Germinal center (tissue), 1 donor: Measurements from ENCODE around the gene DAO.
"Not testable (repeated sequence)": the region's sequence is repeated elsewhere in the genome, so short reads cannot be mapped to it uniquely, and the experiment has no call there.

Experiments used
- DNase-seq: peaks from one replicate; pipeline ENCODE4 v3.0.0; 2012; ENCODE audit warnings: mixed read lengths, low spot score

The DAO gene

DNA sequence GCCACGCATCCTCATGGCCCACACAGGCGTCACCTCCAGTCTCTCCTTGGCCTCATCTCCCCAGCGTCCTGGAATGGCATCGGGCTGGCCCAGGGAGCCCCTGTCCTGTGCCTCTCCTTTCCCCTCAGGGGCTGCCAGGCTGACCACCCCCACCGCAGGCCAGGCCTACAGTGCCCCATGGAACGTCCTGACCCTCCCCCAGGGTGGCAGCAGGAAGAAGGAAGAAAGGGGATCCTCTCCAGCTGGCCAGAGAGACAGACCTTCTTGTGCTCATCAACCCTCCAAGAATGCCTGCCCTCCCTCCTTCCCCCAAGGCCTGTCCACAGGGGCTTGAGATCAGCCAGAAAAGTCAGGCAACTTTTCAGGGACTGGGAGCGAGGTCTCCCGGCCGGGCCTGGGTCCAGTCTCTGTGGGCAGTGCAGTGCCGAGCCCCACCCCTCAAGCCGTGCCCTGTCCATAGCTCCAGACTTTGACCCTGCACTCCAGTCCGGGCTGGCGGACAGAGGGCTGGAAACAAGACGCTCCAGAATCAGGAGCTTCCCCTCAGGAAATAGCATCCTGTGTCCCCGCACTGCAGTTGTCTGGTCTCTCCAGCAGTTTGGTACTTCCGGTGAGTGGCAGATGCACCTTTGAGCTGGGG, at the start of gene DAO:
Gene DAO, plus strand, starts transcription at position 478 of the 640 bp plus-strand sequence. CDS start 4,915 bp downstream, outside the sequence.
- DNase-seq: no peak

DNA sequence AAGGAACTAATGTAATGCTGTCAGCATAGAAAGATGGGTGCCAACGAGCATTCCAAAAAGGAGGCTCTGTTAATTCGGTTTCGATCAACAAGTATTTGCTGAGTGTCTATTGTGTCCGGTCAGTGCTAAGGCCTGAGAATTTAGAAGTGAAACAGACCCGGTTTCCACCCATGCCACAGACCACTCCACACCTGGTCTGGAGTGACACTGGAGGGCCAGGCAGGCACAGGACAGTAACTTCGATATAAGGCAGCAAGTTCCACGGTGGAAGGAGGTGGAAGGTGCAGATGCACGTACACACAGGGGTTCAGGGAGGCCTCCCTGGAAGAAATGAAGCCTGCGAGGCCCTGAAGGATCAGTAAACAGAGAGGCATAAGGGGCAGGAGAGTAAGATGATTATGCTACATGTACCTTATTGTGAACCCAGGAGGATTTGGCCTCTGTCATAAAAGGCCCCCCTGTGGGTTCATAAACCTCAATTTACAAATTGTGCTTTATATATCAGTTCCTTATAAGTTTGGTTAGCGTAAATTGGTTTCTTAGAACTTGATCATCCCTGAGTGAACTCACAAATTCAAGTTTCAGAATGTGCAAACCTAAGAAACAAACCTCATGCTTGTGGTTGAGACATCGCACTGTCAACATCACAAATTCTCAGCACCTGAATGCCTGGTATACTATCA, 48.4 kb upstream of the DAO start:
- DNase-seq: no peak

DNA sequence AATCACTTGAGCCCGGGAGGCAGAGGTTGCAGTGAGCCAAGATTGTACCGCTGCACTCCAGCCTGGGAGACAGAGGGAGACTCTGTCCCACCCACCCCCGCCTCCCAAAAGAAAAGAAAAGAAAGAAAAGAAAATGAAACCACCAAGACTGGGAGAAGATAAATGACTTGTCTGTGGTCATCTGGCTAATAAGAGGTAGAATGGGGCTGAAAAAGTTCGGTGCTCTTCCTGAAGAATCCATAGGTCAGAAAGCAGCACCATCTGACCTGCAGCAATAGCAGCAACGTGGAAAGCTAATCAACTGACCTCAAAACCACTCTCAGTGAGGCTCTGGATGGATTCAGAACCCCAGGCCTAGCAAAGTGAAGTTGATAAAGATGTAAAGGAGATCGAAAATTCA, 47.7 kb upstream of the DAO start:
- no peak for DNase-seq

DNA sequence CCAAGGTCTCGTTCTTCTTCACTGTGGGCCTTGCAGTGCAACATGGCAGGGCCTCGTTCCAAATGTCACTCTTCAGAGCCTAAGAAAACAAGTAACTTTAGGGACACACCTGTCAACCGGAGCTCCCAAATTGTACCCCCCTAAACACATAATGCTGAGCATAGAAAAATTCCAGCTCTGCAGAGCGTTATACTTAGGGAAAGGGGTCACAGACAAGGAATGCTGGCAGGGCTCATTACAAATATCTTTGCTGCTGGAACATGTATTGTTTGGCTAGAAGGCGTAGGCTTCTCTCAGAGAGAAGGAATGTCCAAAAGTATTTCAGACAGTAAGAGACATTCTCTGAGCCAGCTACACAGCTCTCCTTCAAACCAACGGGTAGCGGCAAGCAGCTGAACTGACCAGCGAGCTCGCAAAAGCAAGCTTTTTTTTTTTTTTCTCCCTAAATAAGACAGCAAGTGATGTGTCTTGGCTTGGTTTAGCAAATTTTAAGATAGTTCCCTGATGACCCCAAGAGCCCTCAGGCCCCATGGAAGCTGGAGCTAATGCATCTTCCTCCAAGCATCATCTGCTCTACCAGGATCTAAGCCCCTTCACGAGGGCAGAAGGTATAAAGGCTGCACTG, 47.0 kb upstream of the DAO start:
- no peak for DNase-seq

DNA sequence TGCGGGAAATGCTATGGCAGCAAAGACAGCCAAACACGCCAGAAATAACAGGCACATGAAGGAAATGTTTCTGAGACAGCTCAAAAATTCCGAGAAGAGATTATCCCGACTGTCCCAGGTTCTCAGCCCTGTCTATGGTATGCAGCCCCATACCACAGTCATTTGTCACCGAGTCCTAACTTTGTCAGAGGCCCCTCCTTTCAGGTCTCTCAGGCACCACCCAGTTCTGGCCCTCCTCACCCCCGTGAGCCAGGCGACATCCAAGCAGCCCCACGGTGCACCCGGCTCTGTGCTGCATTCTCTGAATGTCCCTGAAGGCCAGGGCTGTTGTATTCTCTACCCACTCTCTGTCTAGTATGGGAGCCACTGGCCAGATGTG, 46.5 kb upstream of the DAO start:
- DNase-seq: no peak

DNA sequence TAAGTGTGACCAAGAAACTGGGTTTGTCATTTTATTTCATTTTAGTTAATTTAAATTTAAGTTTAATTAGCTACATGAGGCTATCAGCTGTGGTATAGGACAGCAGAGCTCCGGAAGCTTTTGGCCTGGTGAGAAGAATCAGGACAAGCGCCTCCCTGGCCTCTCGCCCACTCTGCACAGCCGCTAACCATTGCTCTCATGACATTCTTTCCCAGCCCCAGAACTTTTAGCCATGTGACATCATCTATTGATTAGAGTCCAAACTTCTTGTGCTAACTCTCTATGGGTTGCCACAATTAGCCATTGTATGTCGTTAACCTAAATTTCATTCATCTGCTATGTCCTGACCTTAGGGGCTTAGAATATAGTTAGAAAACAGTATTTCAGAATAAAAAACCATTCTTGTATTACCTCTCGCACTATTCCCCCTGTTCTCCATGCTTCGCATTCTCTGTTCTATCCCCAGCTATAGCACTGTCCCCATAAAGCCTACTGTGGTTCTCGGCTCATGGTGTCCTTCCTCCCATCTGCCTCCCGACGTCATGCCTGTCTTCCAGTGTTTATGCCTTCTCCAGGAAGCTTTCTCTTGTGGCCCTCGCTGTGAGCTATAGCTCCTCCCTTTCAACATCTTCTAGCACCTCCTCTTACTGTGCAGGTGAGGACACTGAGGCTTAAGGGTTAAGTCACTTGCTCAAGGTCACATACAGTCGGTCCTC, 46.0 kb upstream of the DAO start:
- no peak for DNase-seq

DNA sequence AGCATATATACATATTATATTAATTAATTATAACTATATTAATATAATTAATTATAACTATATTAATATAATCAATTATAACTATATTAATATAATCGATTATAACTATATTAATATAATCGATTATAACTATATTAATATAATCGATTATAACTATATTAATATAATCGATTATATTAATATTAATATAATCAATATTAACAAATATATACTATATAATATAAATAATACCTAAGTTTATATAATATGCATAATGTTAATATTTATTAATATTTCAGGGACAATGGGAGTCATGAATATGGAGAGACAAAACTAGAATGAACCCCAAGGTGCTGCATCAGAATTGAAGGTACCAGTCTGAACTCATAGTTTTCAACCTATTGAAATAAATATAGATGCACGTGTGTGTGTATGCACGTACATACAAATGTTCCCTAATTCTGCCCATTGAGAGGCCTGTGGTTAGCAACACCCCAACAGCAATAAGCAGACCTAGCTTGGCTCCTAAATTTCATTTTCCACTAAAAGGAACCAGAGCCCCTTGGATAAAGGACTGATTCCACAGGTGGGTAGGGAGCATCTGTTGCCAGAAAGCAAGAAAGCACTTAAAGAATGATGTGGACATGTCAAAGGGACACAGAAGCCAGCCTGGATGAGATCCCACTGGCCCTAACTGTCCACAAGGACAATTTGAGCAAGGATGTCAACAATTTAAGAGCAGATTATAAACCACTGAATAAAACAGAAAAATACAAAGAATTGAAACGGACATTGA, 43.8 kb upstream of the DAO start:
- no peak for DNase-seq

DNA sequence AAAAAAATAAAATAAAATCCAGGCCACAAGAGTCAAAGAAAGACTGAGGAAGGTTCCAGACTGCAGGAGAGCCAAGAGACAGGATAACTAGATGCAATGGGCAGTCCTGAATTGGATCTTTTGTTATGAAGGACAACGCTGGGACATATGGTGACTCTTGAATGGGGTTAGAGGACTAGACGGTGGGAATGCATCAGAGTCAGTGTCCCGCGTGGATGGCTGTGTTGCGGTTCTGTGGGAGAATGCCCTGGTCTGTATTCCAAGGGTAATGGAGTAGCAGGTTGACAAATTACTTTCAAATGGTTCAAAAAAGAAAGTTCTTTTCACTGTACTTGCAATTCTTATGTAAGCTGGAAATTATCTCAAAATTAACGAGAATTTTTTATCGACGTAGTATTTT, 42.7 kb upstream of the DAO start:
- no peak for DNase-seq

DNA sequence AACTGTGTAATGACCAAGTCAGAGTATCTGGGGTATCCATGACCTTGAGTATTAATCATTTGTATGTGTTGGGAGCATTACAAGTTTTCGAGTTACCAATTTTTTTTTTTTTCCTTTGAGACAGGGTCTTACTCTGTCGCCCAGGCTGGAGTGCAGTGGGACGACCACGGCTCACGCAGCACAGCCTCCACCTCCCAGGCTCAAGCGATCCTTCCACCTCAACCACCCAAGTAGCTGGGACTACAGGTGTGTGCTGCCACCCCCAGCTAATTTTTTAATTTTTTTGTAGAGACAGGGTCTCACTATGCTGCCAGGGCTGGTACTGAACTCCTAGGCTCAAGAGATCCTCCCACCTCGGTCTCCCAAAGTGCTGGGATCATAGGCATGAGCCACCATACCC, 42.2 kb upstream of the DAO start:
- no peak for DNase-seq

DNA sequence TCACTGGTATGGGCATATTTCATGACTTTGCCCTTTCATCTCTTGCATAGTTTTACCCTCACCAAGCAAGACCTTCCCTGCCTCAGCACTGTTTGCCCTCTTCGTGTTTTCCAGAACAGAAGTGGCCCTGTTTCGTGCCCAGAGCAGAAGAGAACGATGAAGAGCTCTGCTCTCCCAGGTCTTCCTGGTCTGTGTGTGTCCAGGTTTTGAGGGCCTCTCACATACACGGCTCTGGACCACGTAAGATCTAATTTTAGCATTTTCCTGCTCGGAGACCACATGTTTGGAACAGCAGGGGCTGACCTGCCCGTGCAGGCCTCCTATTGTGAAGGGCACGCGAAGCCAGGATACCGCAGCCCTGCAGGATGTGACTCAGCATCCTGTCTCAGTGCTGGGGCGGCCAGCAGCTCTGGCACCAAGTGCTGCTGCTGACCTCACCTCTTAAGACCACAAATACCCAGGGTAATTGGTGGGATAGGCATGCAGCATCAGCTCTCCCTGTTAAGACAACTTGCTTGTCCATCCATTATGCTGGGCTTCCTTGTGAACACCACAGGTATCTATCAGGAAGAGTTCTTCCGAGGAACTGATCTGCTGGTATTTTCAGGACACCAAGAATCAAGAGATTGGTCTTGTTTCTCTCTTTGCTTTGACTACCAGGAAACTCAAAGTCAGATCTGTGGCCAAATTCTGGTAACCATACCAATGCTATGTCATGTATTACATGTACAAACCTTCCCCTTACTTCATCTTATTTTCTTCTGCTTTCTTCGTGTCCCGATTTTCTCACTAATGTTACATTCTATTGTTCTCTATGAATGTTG, 41.5 kb upstream of the DAO start:
- DNase-seq: no peak

DNA sequence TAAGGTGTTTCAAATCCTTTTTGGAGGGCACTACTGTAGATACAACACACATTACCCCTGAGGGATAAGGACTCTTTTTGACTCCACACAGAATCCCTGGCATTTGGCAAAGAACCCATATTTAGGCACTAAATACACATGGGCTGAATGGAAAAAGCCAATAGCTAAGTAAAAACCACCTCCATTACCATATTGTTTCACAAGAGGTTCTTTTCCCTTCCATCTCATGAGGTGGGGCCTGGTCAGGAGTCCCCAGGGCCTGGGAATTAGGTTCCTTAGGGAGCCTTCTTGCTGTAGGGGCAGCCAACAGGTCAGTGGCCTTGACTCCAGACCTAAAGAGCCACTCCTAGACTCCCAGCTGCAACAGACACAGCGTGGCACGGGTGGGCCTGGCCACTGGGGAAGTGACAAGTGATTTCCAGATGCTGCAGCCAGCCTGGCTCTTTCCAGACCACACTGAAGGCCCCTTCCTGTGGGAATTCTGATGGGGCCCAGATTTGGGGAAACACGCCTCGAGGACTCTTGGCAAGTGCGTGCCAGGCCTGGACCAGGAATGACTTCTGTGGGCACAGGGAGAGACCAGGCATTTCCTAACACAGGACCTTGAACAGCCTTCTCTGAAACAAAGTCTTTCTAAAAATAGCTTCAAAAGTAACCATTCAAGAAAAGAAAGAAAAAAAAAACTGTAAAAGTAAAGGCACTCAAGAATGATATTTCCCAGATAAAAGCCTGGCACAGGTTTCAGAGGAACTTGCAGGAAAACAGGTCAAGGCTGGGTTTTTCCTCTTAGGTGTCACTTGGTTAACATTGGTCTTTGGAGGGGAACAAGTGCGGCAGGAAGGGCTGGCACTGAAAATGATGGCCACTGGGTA, 40.6 kb upstream of the DAO start:
- no peak for DNase-seq

DNA sequence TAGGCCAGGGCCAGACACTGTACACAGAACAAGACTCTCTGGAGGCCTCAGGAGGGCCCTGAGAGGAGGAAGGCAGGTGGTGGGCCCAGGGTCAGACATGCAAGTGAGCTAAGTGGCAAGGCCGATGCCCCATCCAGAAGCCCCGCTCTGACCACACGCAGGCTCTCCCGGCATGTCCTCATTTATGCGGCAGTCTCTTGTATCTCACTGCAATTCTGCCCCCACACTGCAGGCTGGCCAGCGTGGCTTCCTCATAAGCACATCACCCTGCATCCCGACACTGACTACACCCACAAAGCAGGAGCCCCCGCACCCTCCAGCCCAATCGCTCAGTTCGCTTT, 40.0 kb upstream of the DAO start:
- no peak for DNase-seq

DNA sequence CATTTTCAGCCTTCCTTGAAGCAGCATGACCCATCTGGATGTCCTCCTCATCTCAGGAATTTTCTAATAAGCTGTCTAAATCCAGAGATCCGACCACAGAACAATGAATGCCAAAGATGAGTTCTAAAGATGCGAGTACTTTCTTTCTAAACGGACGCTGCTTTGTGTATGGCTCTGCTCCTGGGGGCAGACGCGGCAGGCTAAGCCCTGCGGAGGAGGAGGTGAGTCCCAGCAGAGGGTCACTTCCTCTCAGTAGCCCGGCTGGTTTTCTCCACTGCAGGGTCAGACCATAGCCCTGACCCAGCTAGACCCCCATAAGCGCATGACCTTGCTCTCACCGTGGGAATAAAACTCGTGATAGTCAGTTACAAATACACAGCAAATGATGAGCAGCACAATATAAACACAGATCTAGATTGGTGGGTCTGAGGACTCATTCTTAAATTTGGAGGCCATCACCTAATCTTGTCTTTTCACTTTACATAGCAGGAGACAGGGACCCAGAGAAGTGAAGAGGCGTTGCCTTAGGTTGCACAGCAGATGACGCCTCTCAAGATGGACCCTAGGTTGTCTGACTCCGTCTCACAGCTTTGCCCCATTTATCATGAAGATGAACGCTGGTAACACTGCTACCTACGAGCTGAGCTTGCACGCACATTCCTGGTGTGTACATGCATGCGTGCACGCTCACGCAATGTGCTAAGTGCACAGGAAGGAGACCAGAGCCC, 39.1 kb upstream of the DAO start:
- DNase-seq: no peak

DNA sequence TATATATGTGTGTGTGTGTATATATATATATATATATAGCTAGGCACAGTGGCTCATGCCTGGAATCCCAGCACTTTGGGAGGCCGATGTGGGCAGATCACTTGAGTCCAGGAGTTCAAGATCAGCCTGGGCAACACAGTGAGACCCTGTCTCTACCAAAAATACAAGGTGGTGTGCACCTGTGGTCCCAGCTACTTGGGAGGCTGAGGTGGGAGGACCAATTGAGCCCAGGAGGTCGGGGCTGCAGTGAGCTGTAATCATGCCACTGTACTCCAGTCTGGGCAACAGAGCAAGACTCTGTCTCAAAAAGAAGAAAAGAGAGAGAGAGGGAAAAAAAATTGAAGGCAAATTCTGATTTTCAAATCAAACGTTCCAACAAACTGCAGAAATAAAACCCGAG, 38.1 kb upstream of the DAO start:
- not testable (repeated sequence) for DNase-seq

DNA sequence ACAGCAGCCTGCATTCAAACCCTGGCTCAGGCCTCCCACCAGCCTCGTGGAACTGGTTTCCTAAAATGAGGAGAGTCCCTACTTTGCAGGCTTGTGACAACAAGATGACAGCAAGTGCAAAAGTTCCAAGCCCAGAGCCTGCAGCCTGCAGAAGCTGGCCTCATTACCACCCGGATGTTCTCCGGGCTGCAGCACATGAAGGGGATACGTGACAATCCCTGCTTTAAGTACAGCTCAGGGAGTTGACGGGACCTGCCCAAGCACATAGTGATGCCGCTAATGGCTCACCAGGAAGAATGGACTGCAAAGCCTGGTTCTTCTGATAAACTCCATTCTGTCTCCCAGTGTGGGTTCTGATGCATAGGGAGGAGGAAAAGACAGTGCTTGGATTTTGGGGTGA, 37.5 kb upstream of the DAO start:
- no peak for DNase-seq

DNA sequence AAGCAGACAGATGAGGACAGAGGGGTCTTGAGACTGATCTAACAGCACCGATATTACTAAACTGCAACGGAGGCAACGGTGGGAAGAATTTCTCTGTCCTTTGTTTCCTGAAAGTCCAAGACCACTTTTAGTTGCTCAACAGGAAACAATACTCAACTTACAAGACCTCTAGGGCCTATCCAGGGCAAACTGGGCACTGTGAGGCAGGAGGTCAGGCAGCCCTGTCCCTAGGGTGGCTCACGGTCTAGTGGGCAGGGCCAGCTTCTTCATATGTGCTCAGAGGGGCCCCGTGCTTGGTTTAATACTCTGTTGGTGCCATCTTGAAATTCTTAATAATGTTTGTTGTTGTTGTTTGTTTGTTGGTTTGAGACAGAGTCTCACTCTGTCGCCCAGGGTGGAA, 36.7 kb upstream of the DAO start:
- DNase-seq: no peak

DNA sequence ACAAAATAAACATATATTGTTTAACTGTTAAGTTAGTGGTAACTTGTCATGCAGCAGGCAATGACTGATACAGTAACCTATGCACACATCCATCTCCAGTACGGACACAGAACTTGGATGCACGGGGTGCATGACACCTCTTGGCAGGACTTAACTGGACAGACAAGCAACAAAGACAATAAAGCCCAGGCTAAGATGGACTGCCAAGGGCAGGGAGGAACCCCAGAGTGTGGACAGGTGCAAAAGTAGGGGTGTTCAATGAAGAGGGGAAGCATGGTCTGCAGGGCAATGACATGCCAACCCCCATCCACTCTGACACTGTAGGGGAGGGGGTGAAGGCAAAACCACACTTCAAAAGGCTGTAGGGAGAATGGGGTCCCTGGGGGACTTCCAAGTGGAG, 34.2 kb upstream of the DAO start:
- DNase-seq: no peak

DNA sequence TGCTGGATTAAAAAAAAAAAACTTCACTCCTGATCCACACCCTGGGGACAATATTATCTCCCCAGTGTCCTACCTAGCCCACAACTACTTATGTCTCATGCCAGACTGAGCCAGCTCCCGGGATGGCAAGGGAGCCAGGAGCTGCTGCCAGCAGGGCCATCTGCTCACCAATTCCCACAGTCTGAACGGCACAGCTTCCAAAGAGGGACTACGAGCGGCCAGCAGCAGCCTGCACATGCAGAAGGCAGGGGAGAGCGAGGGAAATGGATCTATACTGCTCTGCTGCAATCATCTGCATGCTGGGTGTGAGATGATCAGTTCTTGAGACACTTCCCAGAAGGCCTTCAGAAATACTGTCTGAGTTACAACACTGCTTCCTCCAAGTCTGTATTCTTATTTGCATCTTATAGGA, 33.6 kb upstream of the DAO start:
- no peak for DNase-seq

DNA sequence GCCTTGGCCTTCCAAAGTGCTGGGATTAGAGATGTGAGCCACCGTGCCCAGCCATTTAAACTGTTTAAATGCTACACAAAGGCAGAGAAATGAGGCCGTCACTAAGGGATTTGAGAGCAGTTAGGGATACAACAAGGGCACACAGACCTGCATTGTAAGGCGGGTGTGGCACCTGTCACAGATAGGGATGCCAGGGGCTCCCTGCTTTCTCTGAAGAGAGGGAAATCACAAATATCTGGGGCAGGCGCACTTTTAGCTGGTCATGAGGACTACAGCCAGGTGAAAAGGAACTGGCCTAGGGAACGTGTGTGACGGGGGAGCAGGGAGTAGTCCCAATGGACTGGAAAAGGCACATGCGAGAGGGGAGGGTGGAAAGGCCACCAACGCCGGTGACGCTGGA, 32.2 kb upstream of the DAO start:
- no peak for DNase-seq

DNA sequence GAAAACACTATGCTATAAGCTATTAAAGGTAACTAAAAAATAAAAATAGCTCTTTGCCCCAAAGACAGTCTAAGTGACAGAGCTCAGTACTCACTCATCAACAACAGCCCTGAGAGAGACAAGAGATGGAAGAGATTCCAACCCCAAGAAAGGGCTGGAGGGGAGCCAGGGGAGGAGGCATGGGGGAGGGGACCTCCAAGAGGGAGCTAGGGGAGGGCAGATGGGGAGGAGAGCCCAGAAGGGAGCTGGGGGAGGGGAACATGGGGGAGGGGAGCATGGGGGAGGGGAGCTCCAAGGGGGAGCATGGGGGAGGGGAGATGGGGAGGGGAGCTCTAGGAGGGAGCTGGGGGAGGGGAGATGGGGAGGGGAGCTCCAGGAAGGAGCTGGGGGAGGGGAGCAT, 30.2 kb upstream of the DAO start:
- no peak for DNase-seq
